ENCODE data around the gene MEIOB. TPM values are rescaled to one million over a fixed set of nuclear protein-coding genes. Genes with fewer than 3 reads are reported as not detected.

The MEIOB gene
- total RNA-seq, 1 experiment from 2014 or later, result not detected

- BruUV-seq (replicated peaks), result no TSS peak
- ChIA-PET CTCF (interaction anchor here (0.6 to 0.8 kb wide), 3 partner anchors 24 to 174 kb away, joined by 3 to 4 read pairs (median 4); no protein-coding TSS in a partner anchor), POLR2A (no interaction called here)
- intact Hi-C loops (cut with micrococcal nuclease), result no loop called here
- peaks cover 19% of the 10 kb centered on the region for H3K27me3 Mint-ChIP-seq (ENCODE audit: insufficient read depth, unreplicated experiment)
- no peak for DNase-seq (ENCODE audit: unreplicated experiment)
- H3K4me1 Mint-ChIP-seq (ENCODE audit: insufficient read depth, unreplicated experiment), result no peaks in the 10 kb centered on the region
- no peaks in the 10 kb centered on the region for H3K9me3 Mint-ChIP-seq (ENCODE audit: unreplicated experiment)
- H3K27ac Mint-ChIP-seq (ENCODE audit: low read depth, unreplicated experiment), result no peak overlapping the region
- H3K4me3 Mint-ChIP-seq (ENCODE audit: unreplicated experiment), result no peak overlapping the region
- no peaks in the 10 kb centered on the region for H3K36me3 Mint-ChIP-seq (ENCODE audit: insufficient read depth, unreplicated experiment)
- TF ChIP-seq, protein P1, sequence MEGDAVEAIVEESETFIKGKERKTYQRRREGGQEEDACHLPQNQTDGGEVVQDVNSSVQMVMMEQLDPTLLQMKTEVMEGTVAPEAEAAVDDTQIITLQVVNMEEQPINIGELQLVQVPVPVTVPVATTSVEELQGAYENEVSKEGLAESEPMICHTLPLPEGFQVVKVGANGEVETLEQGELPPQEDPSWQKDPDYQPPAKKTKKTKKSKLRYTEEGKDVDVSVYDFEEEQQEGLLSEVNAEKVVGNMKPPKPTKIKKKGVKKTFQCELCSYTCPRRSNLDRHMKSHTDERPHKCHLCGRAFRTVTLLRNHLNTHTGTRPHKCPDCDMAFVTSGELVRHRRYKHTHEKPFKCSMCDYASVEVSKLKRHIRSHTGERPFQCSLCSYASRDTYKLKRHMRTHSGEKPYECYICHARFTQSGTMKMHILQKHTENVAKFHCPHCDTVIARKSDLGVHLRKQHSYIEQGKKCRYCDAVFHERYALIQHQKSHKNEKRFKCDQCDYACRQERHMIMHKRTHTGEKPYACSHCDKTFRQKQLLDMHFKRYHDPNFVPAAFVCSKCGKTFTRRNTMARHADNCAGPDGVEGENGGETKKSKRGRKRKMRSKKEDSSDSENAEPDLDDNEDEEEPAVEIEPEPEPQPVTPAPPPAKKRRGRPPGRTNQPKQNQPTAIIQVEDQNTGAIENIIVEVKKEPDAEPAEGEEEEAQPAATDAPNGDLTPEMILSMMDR (IDR thresholded peaks at IDR 0.05; ENCODE audit: unreplicated experiment), result no peak
Measured at GRCh38 chr16:1895949-1896675, 24.1 kb upstream of the MEIOB start.

DNA sequence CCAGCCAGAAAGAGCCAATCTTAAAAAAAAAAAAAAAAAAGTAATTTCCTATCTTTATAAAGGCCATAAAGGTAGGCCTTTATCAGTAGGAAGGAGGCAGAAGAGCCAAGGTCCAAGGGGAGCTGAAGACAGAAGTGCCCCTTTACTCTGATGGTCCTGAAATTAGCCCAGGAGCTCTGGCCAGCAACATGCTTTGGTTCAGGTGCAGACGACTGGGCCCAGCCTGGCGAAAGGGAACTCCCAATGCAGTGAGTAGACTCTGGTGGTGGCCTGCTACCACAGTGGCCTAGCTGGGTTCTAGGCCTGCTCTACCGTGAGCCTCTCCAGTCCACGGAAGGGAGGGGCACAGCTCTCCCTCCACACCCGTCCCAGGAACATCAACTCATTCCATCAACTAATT lies 23.1 kb upstream of the MEIOB start:
- no peak overlapping the region for H3K4me3 Mint-ChIP-seq (ENCODE audit: unreplicated experiment)
- H3K36me3 Mint-ChIP-seq (ENCODE audit: insufficient read depth, unreplicated experiment), result no peaks in the 10 kb centered on the region
- POLR2A ChIA-PET, result interaction anchor here (0.7 kb wide), 1 partner anchor 48 kb away, joined by 3 read pairs; the partner anchor contains the start of gene MSRB1
- CTCF ChIA-PET, result interaction anchor here (0.6 to 0.8 kb wide), 2 partner anchors 16 to 124 kb away, joined by 3 to 4 read pairs; no protein-coding TSS in a partner anchor
- no peak overlapping the region for H3K27ac Mint-ChIP-seq (ENCODE audit: low read depth, unreplicated experiment)
- H3K9me3 Mint-ChIP-seq (ENCODE audit: unreplicated experiment), result no peaks in the 10 kb centered on the region
- H3K27me3 Mint-ChIP-seq (ENCODE audit: insufficient read depth, unreplicated experiment), result peaks cover 30% of the 10 kb centered on the region
- H3K4me1 Mint-ChIP-seq (ENCODE audit: insufficient read depth, unreplicated experiment), result no peaks in the 10 kb centered on the region
- DNase-seq (ENCODE audit: unreplicated experiment), result no peak
- BruUV-seq (replicated peaks), result no TSS peak
- intact Hi-C loops (cut with micrococcal nuclease), result no loop called here
- TF ChIP-seq, protein P1 (IDR thresholded peaks at IDR 0.05; ENCODE audit: unreplicated experiment), result no peak

DNA sequence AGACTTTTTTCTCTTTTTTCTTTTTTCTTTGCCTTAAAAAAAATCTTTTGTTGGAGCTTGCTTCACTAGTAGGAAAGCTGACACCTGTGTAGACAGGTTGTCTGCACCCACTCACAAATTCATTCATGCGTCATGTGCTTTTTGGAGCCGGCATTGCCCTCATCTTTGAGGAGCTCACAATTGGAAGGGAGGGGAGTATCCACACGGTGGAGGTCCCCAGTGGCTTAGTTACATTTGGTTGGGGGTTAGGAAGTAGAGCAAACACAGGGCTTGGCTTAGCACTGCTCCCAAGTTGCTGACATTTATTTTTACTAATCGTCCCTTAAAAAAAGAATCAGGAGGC lies 18.7 kb upstream of the MEIOB start:
- DNase-seq (ENCODE audit: unreplicated experiment), result no peak
- no TSS peak for BruUV-seq (replicated peaks)
- ChIA-PET CTCF (interaction anchor here (0.8 to 1.2 kb wide), 2 partner anchors 11 to 21 kb away, joined by 3 to 4 read pairs; no protein-coding TSS in a partner anchor), POLR2A (no interaction called here)
- TF ChIP-seq, protein P1 (IDR thresholded peaks at IDR 0.05; ENCODE audit: unreplicated experiment), result no peak
- Mint-ChIP-seq H3K27ac (ENCODE audit: low read depth, unreplicated experiment) (no peak overlapping the region), H3K36me3 (ENCODE audit: insufficient read depth, unreplicated experiment) (no peaks in the 10 kb centered on the region), H3K4me1 (ENCODE audit: insufficient read depth, unreplicated experiment) (no peaks in the 10 kb centered on the region), H3K4me3 (ENCODE audit: unreplicated experiment) (no peak overlapping the region), H3K9me3 (ENCODE audit: unreplicated experiment) (no peaks in the 10 kb centered on the region), H3K27me3 (ENCODE audit: insufficient read depth, unreplicated experiment) (peaks cover 50% of the 10 kb centered on the region)
- intact Hi-C loops (cut with micrococcal nuclease), result no loop called here

DNA sequence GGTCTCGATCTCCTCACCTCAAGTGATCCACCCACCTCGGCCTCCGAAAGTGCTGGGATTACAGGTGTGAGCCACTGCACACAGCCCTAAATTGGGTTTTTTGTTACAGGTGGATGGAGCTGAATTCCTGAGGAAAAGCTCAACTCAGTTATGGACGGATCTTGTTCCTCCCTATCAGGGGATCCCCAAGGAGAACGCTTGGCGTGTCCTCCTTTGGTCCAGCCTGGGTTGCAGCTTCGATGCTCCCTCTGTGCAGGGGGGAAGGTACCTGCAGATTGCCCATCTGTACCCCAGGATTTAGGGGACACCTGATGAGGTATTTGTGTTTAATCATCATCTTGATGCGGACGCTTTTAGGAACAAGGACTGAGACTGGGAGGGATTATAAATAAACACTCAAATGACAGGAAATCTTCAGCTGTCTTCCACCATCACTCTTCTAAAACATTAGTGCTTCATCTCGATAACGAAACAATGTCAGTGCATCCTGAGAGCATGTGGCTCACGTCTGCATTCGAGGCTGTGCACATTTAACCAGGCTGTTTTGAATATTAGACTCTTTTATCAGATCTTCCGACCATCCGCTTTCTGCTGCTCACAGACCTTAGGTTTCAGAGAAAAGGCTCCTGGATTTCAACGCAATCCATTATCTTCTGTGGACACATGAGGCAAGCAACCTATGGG lies 18.2 kb upstream of the MEIOB start:
- H3K4me3 Mint-ChIP-seq (ENCODE audit: unreplicated experiment), result no peak overlapping the region
- ChIA-PET POLR2A (interaction anchor here (1.2 kb wide), 1 partner anchor 20 kb away, joined by 3 read pairs; no protein-coding TSS in a partner anchor), CTCF (interaction anchor here (1.2 kb wide), 1 partner anchor 11 kb away, joined by 4 read pairs; no protein-coding TSS in a partner anchor)
- TF ChIP-seq, protein P1 (IDR thresholded peaks at IDR 0.05; ENCODE audit: unreplicated experiment), result no peak
- BruUV-seq (replicated peaks), result no TSS peak
- peaks cover 50% of the 10 kb centered on the region for H3K27me3 Mint-ChIP-seq (ENCODE audit: insufficient read depth, unreplicated experiment)
- no peaks in the 10 kb centered on the region for H3K4me1 Mint-ChIP-seq (ENCODE audit: insufficient read depth, unreplicated experiment)
- intact Hi-C loops (cut with micrococcal nuclease), result no loop called here
- no peaks in the 10 kb centered on the region for H3K9me3 Mint-ChIP-seq (ENCODE audit: unreplicated experiment)
- DNase-seq (ENCODE audit: unreplicated experiment), result no peak
- H3K27ac Mint-ChIP-seq (ENCODE audit: low read depth, unreplicated experiment), result no peak overlapping the region
- H3K36me3 Mint-ChIP-seq (ENCODE audit: insufficient read depth, unreplicated experiment), result no peaks in the 10 kb centered on the region
